ENCODE results near the gene GAB3.

The GAB3 gene

GRCh38 chrX:154793084-154793795 is 42.4 kb upstream of the GAB3 start:
- no peaks in the 10 kb centered on the region for H3K79me2 ChIP-seq (ENCODE audit: low read length)
- H3K4me2 ChIP-seq (ENCODE audit: low read length): no peak overlapping the region
- no peak overlapping the region for H3K9ac ChIP-seq (ENCODE audit: low read length)
- no peak overlapping the region for H2AFZ ChIP-seq (ENCODE audit: low read depth, low read length)
- H3K27me3 ChIP-seq (ENCODE audit: low read depth, low read length): no peaks in the 10 kb centered on the region
- no peak for TF ChIP-seq CTCF (IDR thresholded peaks at IDR 0.05; ENCODE audit: low read depth, low read length)
- no peak for TF ChIP-seq EZH2phosphoT487 (IDR thresholded peaks at IDR 0.05; ENCODE audit: low read depth)
- H3K4me1 ChIP-seq (ENCODE audit: low read length): peaks cover 13% of the 10 kb centered on the region
- H3K4me3 ChIP-seq (ENCODE audit: low read length): no peak overlapping the region
- no peaks in the 10 kb centered on the region for H4K20me1 ChIP-seq (ENCODE audit: insufficient read depth, low read length)
- H3K36me3 ChIP-seq (replicated peaks; ENCODE audit: low read depth, low read length): no peaks in the 10 kb centered on the region
- H3K27ac ChIP-seq (ENCODE audit: low read length): no peak overlapping the region
- H3K9me3 ChIP-seq (ENCODE audit: insufficient read depth, low read length): no peaks in the 10 kb centered on the region

GRCh38 chrX:154791939-154792338 is 41.1 kb upstream of the GAB3 start:
- H3K27ac ChIP-seq (ENCODE audit: low read length): no peak overlapping the region
- no peak overlapping the region for H3K9ac ChIP-seq (ENCODE audit: low read length)
- no peaks in the 10 kb centered on the region for H3K9me3 ChIP-seq (ENCODE audit: insufficient read depth, low read length)
- H3K4me3 ChIP-seq (ENCODE audit: low read length): no peak overlapping the region
- peaks cover 5% of the 10 kb centered on the region for H3K4me1 ChIP-seq (ENCODE audit: low read length)
- H3K36me3 ChIP-seq (replicated peaks; ENCODE audit: low read depth, low read length): no peaks in the 10 kb centered on the region
- no peaks in the 10 kb centered on the region for H4K20me1 ChIP-seq (ENCODE audit: insufficient read depth, low read length)
- no peaks in the 10 kb centered on the region for H3K79me2 ChIP-seq (ENCODE audit: low read length)
- H3K4me2 ChIP-seq (ENCODE audit: low read length): no peak overlapping the region
- no peaks in the 10 kb centered on the region for H3K27me3 ChIP-seq (ENCODE audit: low read depth, low read length)
- TF ChIP-seq EZH2phosphoT487 (IDR thresholded peaks at IDR 0.05; ENCODE audit: low read depth) (no peak), CTCF (IDR thresholded peaks at IDR 0.05; ENCODE audit: low read depth, low read length) (no peak)
- no peak overlapping the region for H2AFZ ChIP-seq (ENCODE audit: low read depth, low read length)

GRCh38 chrX:154791467-154791866 is 40.6 kb upstream of the GAB3 start:
- Histone ChIP-seq H3K79me2 (ENCODE audit: low read length) (no peaks in the 10 kb centered on the region), H3K4me1 (ENCODE audit: low read length) (peaks cover under 1% of the 10 kb centered on the region; the same call in 1 of the 2 replicates), H3K4me3 (ENCODE audit: low read length) (no peak overlapping the region), H3K27me3 (ENCODE audit: low read depth, low read length) (no peaks in the 10 kb centered on the region), H3K9me3 (ENCODE audit: insufficient read depth, low read length) (no peaks in the 10 kb centered on the region), H3K27ac (ENCODE audit: low read length) (no peak overlapping the region), H3K9ac (ENCODE audit: low read length) (no peak overlapping the region), H4K20me1 (ENCODE audit: insufficient read depth, low read length) (no peaks in the 10 kb centered on the region), H2AFZ (ENCODE audit: low read depth, low read length) (no peak overlapping the region), H3K4me2 (ENCODE audit: low read length) (no peak overlapping the region), H3K36me3 (replicated peaks; ENCODE audit: low read depth, low read length) (no peaks in the 10 kb centered on the region)
- TF ChIP-seq CTCF (IDR thresholded peaks at IDR 0.05; ENCODE audit: low read depth, low read length): no peak
- no peak for TF ChIP-seq EZH2phosphoT487 (IDR thresholded peaks at IDR 0.05; ENCODE audit: low read depth)

- no peaks in the 10 kb centered on the region for H3K9me3 ChIP-seq (ENCODE audit: insufficient read depth, low read length)
- H4K20me1 ChIP-seq (ENCODE audit: insufficient read depth, low read length): no peaks in the 10 kb centered on the region
- H2AFZ ChIP-seq (ENCODE audit: low read depth, low read length): no peak overlapping the region
- no peak overlapping the region for H3K27ac ChIP-seq (ENCODE audit: low read length)
- H3K4me3 ChIP-seq (ENCODE audit: low read length): no peak overlapping the region
- H3K9ac ChIP-seq (ENCODE audit: low read length): no peak overlapping the region
- no peaks in the 10 kb centered on the region for H3K27me3 ChIP-seq (ENCODE audit: low read depth, low read length)
- H3K4me2 ChIP-seq (ENCODE audit: low read length): no peak overlapping the region
- H3K79me2 ChIP-seq (ENCODE audit: low read length): no peaks in the 10 kb centered on the region
- TF ChIP-seq EZH2phosphoT487 (IDR thresholded peaks at IDR 0.05; ENCODE audit: low read depth): no peak
- TF ChIP-seq CTCF (IDR thresholded peaks at IDR 0.05; ENCODE audit: low read depth, low read length): no peak
- no peaks in the 10 kb centered on the region for H3K36me3 ChIP-seq (replicated peaks; ENCODE audit: low read depth, low read length)
- H3K4me1 ChIP-seq (ENCODE audit: low read length): no peaks in the 10 kb centered on the region
Measured at GRCh38 chrX:154785716-154786115, 34.8 kb upstream of the GAB3 start.

All from OCI-LY3 (cell line).